WTC11 (cell line): ENCODE data around the gene TBL1X. TPM values are rescaled to one million over a fixed set of nuclear protein-coding genes. Genes with fewer than 3 reads are reported as not detected.

Source experiments
- ATAC-seq: fragments of 200-7000 bp; cut with Tn5 transposase; 2 replicates; pipeline ENCODE4 v1.10.0; 2021; ENCODE audit warnings: mild to moderate bottlenecking, moderate library complexity
- CTCF ChIA-PET: fragments of 300-600 bp; sonication (Branson Sonifier 250); formaldehyde crosslinking; loops from one replicate; lab custom pipeline; 2021; ENCODE audit warnings: antibody characterized with exemption; lab: Charles Lee
- POLR2A ChIA-PET: fragments of 350-600 bp; sonication (Branson Sonifier 250); formaldehyde crosslinking; loops from one replicate; lab custom pipeline; 2021; ENCODE audit warnings: antibody characterized with exemption; lab: Charles Lee
- DNase-seq: peaks from one replicate; pipeline ENCODE4 v3.0.0; 2021; ENCODE audit warnings: low spot score
- H3K27ac Mint-ChIP-seq: 2 replicates; pipeline ENCODE4 v1.8.0; 2021; ENCODE audit warnings: mixed read lengths
- H3K27me3 Mint-ChIP-seq: 2 replicates; pipeline ENCODE4 v1.8.0; 2021; ENCODE audit warnings: low read depth, mild to moderate bottlenecking, moderate library complexity, mixed read lengths
- H3K36me3 Mint-ChIP-seq: 2 replicates; pipeline ENCODE4 v1.8.0; 2021; ENCODE audit warnings: mixed read lengths
- H3K4me1 Mint-ChIP-seq: 2 replicates; pipeline ENCODE4 v1.8.0; 2022; ENCODE audit warnings: mixed read lengths
- H3K4me3 Mint-ChIP-seq: 2 replicates; pipeline ENCODE4 v1.8.0; 2021; ENCODE audit warnings: mild to moderate bottlenecking, moderate library complexity, mixed read lengths
- H3K9me3 Mint-ChIP-seq: 2 replicates; pipeline ENCODE4 v1.8.0; 2021; ENCODE audit warnings: mixed read lengths
- ATF1 ChIP-seq: sonication (generic); formaldehyde crosslinking; IDR thresholded peaks from 2 replicates; pipeline ENCODE4 v1.8.1; 2023; ENCODE audit warnings: mild to moderate bottlenecking, moderate library complexity, missing genetic modification reagents
- CREB1 ChIP-seq: sonication (generic); formaldehyde crosslinking; IDR thresholded peaks from 2 replicates; pipeline ENCODE4 v1.8.0; 2023; ENCODE audit warnings: mild to moderate bottlenecking, missing genetic modification reagents
- HMGA2 ChIP-seq: fragments of 250-450 bp; sonication (Bioruptor Pico); IDR thresholded peaks from 2 replicates; pipeline ENCODE4 v1.4.0; 2021; ENCODE audit warnings: mild to moderate bottlenecking, moderate library complexity
- MAX ChIP-seq: sonication (generic); formaldehyde crosslinking; IDR thresholded peaks from 2 replicates; pipeline ENCODE4 v1.8.0; 2022; ENCODE audit warnings: mild to moderate bottlenecking, missing genetic modification reagents
- MLX ChIP-seq: sonication (generic); formaldehyde crosslinking; IDR thresholded peaks from 2 replicates; pipeline ENCODE4 v1.8.1; 2023; ENCODE audit warnings: mild to moderate bottlenecking, missing genetic modification reagents, moderate library complexity
- NFATC4 ChIP-seq: fragments of 250-450 bp; sonication (Bioruptor Pico); IDR thresholded peaks from 2 replicates; pipeline ENCODE4 v1.9.0; 2021; ENCODE audit warnings: mild to moderate bottlenecking
- PRDM15 ChIP-seq: sonication (generic); formaldehyde crosslinking; IDR thresholded peaks from 2 replicates; pipeline ENCODE4 v1.8.0; 2022; ENCODE audit warnings: missing genetic modification reagents
- RELA ChIP-seq: sonication (generic); formaldehyde crosslinking; IDR thresholded peaks from 2 replicates; pipeline ENCODE4 v1.8.1; 2022; ENCODE audit warnings: missing genetic modification reagents, mild to moderate bottlenecking, borderline replicate concordance
- SMAD3 ChIP-seq: sonication (generic); formaldehyde crosslinking; IDR thresholded peaks from 2 replicates; pipeline ENCODE4 v1.8.0; 2022; ENCODE audit warnings: missing genetic modification reagents, mild to moderate bottlenecking, borderline replicate concordance
- TCF7 ChIP-seq: sonication (generic); formaldehyde crosslinking; IDR thresholded peaks from 2 replicates; pipeline ENCODE4 v1.8.0; 2022; ENCODE audit warnings: mild to moderate bottlenecking, low read depth, missing genetic modification reagents, moderate library complexity
- ZNF219 ChIP-seq: sonication (generic); formaldehyde crosslinking; IDR thresholded peaks from 2 replicates; pipeline ENCODE4 v1.8.0; 2023; ENCODE audit warnings: missing genetic modification reagents, mild to moderate bottlenecking, borderline replicate concordance
- ZNF263 ChIP-seq: sonication (generic); formaldehyde crosslinking; IDR thresholded peaks from 2 replicates; pipeline ENCODE4 v1.8.1; 2022; ENCODE audit warnings: low read depth, mild to moderate bottlenecking, moderate library complexity, missing genetic modification reagents
- ZNF281 ChIP-seq: sonication (generic); formaldehyde crosslinking; IDR thresholded peaks from 2 replicates; pipeline ENCODE4 v1.8.0; 2023; ENCODE audit warnings: mild to moderate bottlenecking, missing genetic modification reagents
- ZNF423 ChIP-seq: fragments of 250-450 bp; sonication (Bioruptor Pico); IDR thresholded peaks from 2 replicates; pipeline ENCODE4 v2.1.2; 2022; ENCODE audit warnings: mild to moderate bottlenecking, moderate library complexity
- total RNA-seq: library from RNA; stranded (reverse); gene quantifications from 3 replicates; pipeline ENCODE4 v1.2.3, GENCODE V29; 2021
- TF ChIP-seq, protein P1 (sequence below): sonication (generic); formaldehyde crosslinking; IDR thresholded peaks from 2 replicates; pipeline ENCODE4 v1.8.0; 2022; ENCODE audit warnings: mild to moderate bottlenecking, missing genetic modification reagents
- TF ChIP-seq, protein P2 (sequence below): sonication (generic); formaldehyde crosslinking; conservative IDR thresholded peaks from 2 replicates; pipeline ENCODE4 v1.8.1; 2022; ENCODE audit warnings: mild to moderate bottlenecking, missing genetic modification reagents
- TF ChIP-seq, protein P3 (sequence below): sonication (generic); formaldehyde crosslinking; IDR thresholded peaks from 2 replicates; pipeline ENCODE4 v1.8.0; 2023; ENCODE audit warnings: missing genetic modification reagents
- TF ChIP-seq, protein P4 (sequence below): fragments of 250-450 bp; sonication (Bioruptor Pico); conservative IDR thresholded peaks from 2 replicates; pipeline ENCODE4 v1.9.0; 2021; ENCODE audit warnings: mild to moderate bottlenecking

The TBL1X gene
- total RNA-seq, 1 experiment from 2014 or later, result 27.7 TPM

- ChIA-PET CTCF (no interaction called here), POLR2A (no interaction called here)
- H3K27me3 Mint-ChIP-seq, result peaks cover 3% of the 10 kb centered on the region; the same call in 1 of the 2 replicates
- TF ChIP-seq ZNF281 (CRISPR knock-in tag) (no peak), ZNF263 (no peak), ZNF423 (CRISPR knock-in tag) (no peak), NFATC4 (CRISPR knock-in tag) (no peak), CREB1 (no peak), RELA (CRISPR knock-in tag) (no peak)
- TF ChIP-seq, protein P1, sequence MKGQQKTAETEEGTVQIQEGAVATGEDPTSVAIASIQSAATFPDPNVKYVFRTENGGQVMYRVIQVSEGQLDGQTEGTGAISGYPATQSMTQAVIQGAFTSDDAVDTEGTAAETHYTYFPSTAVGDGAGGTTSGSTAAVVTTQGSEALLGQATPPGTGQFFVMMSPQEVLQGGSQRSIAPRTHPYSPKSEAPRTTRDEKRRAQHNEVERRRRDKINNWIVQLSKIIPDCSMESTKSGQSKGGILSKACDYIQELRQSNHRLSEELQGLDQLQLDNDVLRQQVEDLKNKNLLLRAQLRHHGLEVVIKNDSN (CRISPR knock-in tag), result no peak
- H3K4me1 Mint-ChIP-seq, result no peaks in the 10 kb centered on the region
- DNase-seq, result no peak
- H3K36me3 Mint-ChIP-seq, result peaks cover 50% of the 10 kb centered on the region
- peaks cover 17% of the 10 kb centered on the region for H3K9me3 Mint-ChIP-seq
- no peak for ATAC-seq
- H3K27ac Mint-ChIP-seq, result no peak overlapping the region
- no peak overlapping the region for H3K4me3 Mint-ChIP-seq
Observed at GRCh38 chrX:9729171-9729885, 264.5 kb downstream of the TBL1X start.

GRCh38 chrX:9730078-9730477 lies 265.2 kb downstream of the TBL1X start:
- peaks cover 43% of the 10 kb centered on the region for H3K36me3 Mint-ChIP-seq
- no peak for DNase-seq
- H3K27me3 Mint-ChIP-seq, result peaks cover 3% of the 10 kb centered on the region; the same call in 1 of the 2 replicates
- no peak overlapping the region for H3K4me3 Mint-ChIP-seq
- no peaks in the 10 kb centered on the region for H3K4me1 Mint-ChIP-seq
- ChIA-PET CTCF (no interaction called here), POLR2A (no interaction called here)
- no peak for TF ChIP-seq CREB1
- TF ChIP-seq ATF1 (CRISPR knock-in tag), result no peak
- no peak for TF ChIP-seq SMAD3 (CRISPR knock-in tag)
- ATAC-seq, result no peak
- peaks cover 17% of the 10 kb centered on the region for H3K9me3 Mint-ChIP-seq
- H3K27ac Mint-ChIP-seq, result no peak overlapping the region

DNA sequence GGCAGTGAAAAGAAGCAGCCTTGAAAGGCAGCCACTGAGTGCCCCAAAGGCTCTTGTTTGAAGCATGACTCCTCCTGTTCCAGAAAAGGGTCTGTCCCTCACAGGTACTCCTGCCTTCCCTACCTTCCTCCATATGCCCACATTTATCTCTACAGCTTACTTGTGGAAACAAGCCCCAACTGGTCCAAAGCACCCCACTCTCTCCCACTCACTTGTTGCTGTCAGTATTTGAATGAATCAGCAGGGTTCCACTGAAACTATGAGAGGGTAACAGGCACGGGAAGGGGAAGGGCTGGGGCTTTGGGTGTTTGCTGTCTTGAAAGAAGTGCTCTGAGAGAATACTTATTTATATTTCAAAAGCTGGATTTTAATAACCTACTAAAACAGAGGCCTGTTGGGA lies 265.9 kb downstream of the TBL1X start:
- Mint-ChIP-seq H3K27ac (no peak overlapping the region), H3K27me3 (peaks cover 3% of the 10 kb centered on the region; the same call in 1 of the 2 replicates), H3K4me3 (no peak overlapping the region), H3K36me3 (peaks cover 37% of the 10 kb centered on the region), H3K9me3 (peaks cover 17% of the 10 kb centered on the region), H3K4me1 (no peaks in the 10 kb centered on the region)
- DNase-seq (no peak), ATAC-seq (no peak)
- ChIA-PET POLR2A (no interaction called here), CTCF (no interaction called here)
- no peak for TF ChIP-seq MLX (CRISPR knock-in tag)
- TF ChIP-seq, protein P2, sequence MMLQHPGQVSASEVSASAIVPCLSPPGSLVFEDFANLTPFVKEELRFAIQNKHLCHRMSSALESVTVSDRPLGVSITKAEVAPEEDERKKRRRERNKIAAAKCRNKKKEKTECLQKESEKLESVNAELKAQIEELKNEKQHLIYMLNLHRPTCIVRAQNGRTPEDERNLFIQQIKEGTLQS, result no peak
- TF ChIP-seq ZNF219, result no peak

DNA sequence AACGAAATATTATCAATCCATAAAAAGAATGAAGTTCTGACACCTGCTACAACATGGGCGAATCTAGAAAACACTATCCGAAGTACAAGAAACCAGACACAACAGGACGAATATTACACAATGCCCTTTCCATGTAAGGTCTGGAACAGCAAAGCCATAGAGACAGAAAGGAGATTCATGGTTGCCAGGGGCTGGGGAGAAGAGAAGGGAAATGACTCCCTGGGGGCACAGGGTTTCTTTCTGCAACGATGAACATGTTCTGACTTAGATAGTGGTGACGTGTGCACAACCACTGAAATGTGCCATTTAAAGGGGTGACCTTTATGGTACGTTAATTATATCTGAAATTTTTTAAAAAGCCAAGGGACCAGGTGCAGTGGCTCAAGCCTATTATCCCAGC lies 272.5 kb downstream of the TBL1X start:
- CTCF ChIA-PET, result no interaction called here
- no peaks in the 10 kb centered on the region for H3K9me3 Mint-ChIP-seq
- POLR2A ChIA-PET, result no interaction called here
- DNase-seq, result no peak
- no peaks in the 10 kb centered on the region for H3K27me3 Mint-ChIP-seq
- peaks cover 8% of the 10 kb centered on the region for H3K36me3 Mint-ChIP-seq
- ATAC-seq, result no peak
- H3K27ac Mint-ChIP-seq, result no peak overlapping the region
- H3K4me3 Mint-ChIP-seq, result no peak overlapping the region
- no peaks in the 10 kb centered on the region for H3K4me1 Mint-ChIP-seq
- TF ChIP-seq, protein P3, sequence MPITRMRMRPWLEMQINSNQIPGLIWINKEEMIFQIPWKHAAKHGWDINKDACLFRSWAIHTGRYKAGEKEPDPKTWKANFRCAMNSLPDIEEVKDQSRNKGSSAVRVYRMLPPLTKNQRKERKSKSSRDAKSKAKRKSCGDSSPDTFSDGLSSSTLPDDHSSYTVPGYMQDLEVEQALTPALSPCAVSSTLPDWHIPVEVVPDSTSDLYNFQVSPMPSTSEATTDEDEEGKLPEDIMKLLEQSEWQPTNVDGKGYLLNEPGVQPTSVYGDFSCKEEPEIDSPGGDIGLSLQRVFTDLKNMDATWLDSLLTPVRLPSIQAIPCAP, result no peak
- no peak for TF ChIP-seq HMGA2 (CRISPR knock-in tag)
- TF ChIP-seq TCF7 (CRISPR knock-in tag), result no peak
- TF ChIP-seq, protein P4, sequence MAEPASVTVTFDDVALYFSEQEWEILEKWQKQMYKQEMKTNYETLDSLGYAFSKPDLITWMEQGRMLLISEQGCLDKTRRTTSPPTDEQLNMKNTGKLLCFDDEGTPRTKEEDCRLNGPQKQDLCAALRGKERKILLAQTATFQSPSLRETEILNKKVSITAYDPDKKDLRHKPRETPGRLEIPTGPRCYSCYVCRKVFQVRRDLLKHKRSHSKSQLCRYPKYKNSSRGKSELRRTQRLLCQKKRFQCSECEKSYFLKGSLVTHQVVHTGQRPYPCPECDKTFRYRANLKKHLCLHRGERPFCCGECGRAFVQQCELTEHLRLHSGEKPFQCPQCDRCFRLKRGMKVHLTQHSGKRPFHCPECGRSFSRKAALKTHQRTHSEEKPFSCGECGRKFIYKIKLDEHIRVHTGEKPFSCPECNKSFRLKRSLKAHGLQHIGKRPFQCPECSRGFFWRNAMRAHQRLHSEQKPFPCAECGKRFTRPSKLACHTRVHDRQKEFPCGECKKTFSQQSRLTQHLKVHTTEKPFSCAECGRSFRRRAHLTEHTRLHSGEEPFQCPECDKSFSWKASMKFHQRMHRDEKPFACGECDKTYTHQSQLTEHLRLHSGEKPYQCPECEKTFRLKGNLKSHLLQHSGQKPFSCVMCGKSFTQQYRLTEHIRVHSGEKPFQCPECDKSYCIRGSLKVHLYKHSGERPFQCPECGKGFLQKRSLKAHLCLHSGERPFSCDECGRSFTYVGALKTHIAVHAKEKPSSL (CRISPR knock-in tag), result no peak
- TF ChIP-seq PRDM15 (CRISPR knock-in tag), result no peak
- no peak for TF ChIP-seq MAX (CRISPR knock-in tag)
